ENCODE results near the gene MASP1.

MASP1 gene

GRCh38 chr3:187288855-187289605 is 2.5 kb downstream of the MASP1 start:
- DNase-seq (ENCODE audit: low spot score): no peak
- Mint-ChIP-seq H3K27ac (no peak overlapping the region), H3K4me3 (no peak overlapping the region), H3K27me3 (ENCODE audit: low read depth) (peaks cover 53% of the 10 kb centered on the region), H3K4me1 (ENCODE audit: low read depth) (no peaks in the 10 kb centered on the region), H3K9me3 (no peaks in the 10 kb centered on the region), H3K36me3 (ENCODE audit: low read depth) (no peaks in the 10 kb centered on the region)

DNA sequence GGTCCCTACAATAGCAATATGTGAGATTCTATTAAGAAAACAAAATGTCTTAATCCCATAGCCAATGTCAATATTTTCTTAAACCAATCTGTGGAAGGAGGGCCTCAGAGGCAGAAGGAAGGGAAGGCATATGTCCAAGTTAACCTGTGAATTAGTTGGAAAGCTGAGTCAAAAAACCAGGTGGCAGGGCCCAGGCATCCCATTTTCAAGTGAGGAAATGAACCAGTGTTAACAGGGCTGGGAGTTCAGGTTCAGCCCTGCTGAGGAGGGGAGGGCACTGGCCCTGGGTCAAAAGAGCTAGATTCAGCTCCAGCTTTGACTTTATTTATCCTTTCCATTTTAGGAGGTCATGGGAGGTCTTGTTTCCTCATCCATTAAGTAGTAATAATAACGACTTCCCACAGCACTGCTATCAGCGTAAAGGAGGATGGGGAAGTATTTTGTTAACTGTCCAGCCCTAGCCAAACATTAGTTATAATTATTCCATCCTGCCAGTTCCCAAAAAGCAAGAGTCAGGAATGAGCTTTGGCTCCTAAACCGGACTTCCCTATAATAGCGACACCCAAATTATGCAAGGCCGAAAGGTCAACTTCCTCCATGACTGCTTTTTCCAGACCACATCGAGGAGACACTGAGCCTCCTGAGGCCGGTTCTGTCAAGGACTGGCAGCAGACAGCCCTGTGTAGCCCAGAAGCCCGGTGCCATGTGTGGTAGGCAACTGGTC is 3.2 kb downstream of the MASP1 start:
- Mint-ChIP-seq H3K27ac (no peak overlapping the region), H3K36me3 (ENCODE audit: low read depth) (no peaks in the 10 kb centered on the region), H3K27me3 (ENCODE audit: low read depth) (peaks cover 53% of the 10 kb centered on the region), H3K9me3 (no peaks in the 10 kb centered on the region), H3K4me1 (ENCODE audit: low read depth) (no peaks in the 10 kb centered on the region), H3K4me3 (no peak overlapping the region)
- no peak for DNase-seq (ENCODE audit: low spot score)

DNA sequence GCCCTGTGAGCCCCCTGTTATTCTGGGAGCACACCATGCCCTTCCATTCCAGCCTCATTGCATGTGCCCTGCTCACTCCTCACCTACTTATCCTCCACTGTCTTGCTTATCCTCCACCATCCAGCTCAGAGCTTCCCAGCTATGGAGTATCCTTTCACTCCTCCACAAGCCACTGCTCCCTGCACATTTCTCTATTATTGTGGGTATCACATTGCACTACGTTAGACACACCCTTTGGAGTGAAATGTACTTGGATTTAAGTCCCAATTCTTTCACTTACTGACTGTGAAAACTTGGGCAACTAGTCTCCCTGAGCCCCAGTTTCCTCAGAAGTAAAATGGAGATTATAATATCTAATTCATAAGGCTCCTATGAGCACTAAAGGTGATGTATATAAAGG is 4.3 kb downstream of the MASP1 start:
- no peak for DNase-seq (ENCODE audit: low spot score)
- Mint-ChIP-seq H3K4me1 (ENCODE audit: low read depth) (no peaks in the 10 kb centered on the region), H3K27ac (no peak overlapping the region), H3K27me3 (ENCODE audit: low read depth) (peaks cover 47% of the 10 kb centered on the region), H3K9me3 (no peaks in the 10 kb centered on the region), H3K36me3 (ENCODE audit: low read depth) (no peaks in the 10 kb centered on the region), H3K4me3 (no peak overlapping the region)

- Mint-ChIP-seq H3K36me3 (ENCODE audit: low read depth) (no peaks in the 10 kb centered on the region), H3K4me1 (ENCODE audit: low read depth) (no peaks in the 10 kb centered on the region), H3K27me3 (ENCODE audit: low read depth) (peaks cover 41% of the 10 kb centered on the region), H3K9me3 (no peaks in the 10 kb centered on the region), H3K27ac (no peak overlapping the region), H3K4me3 (no peak overlapping the region)
- no peak for DNase-seq (ENCODE audit: low spot score)
Measured at GRCh38 chr3:187286467-187287059, 5.0 kb downstream of the MASP1 start.

DNA sequence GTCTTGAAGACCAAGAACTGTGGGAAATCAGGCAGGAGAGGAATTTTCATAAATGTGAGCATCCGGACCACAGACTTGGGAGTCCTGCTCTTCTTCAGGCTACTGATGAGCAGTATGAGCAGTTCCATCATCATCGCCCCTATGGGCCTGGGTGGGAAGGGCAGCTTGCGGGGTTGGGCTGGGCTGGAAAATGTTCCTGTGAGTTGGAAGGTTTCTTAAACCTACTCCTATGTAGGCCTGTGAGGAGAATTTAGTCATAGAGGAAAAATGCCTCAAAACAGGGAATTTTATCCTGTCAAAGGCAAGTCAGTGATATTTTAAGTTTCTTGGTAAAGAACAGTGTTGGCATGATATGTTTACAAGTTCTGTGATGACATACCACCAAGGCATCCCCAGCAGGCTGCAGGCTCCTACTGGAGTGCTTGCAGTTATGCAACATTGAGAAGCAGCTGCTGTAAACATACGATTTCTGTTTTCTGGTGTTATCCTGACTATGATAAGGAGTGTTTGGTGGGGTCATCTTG is 10.3 kb downstream of the MASP1 start:
- no peaks in the 10 kb centered on the region for H3K36me3 Mint-ChIP-seq (ENCODE audit: low read depth)
- no peak for DNase-seq (ENCODE audit: low spot score)
- H3K27ac Mint-ChIP-seq: no peak overlapping the region
- H3K9me3 Mint-ChIP-seq: no peaks in the 10 kb centered on the region
- peaks cover 27% of the 10 kb centered on the region for H3K27me3 Mint-ChIP-seq (ENCODE audit: low read depth)
- no peaks in the 10 kb centered on the region for H3K4me1 Mint-ChIP-seq (ENCODE audit: low read depth)
- H3K4me3 Mint-ChIP-seq: no peak overlapping the region

DNA sequence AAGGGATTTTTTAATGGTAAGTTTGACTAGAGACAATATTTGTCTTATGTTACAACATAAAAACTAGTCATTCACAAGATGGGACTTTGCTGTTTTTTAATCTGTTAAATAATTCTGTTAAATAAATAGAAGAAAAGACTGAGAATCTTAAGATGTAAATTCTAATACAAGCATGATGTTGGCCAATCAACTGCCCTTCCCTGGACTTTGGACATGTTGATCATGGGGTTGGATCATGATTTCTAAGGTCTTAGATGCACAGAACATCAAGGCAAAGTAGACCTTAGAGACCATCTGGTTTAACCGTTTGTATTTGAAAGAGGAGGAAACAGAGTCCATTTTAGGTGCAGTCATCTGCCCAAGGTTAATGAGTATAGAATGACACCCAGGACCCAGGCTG is 10.9 kb downstream of the MASP1 start:
- Mint-ChIP-seq H3K27ac (no peak overlapping the region), H3K27me3 (ENCODE audit: low read depth) (peaks cover 27% of the 10 kb centered on the region), H3K9me3 (no peaks in the 10 kb centered on the region), H3K4me1 (ENCODE audit: low read depth) (no peaks in the 10 kb centered on the region), H3K4me3 (no peak overlapping the region), H3K36me3 (ENCODE audit: low read depth) (no peaks in the 10 kb centered on the region)
- no peak for DNase-seq (ENCODE audit: low spot score)

DNA sequence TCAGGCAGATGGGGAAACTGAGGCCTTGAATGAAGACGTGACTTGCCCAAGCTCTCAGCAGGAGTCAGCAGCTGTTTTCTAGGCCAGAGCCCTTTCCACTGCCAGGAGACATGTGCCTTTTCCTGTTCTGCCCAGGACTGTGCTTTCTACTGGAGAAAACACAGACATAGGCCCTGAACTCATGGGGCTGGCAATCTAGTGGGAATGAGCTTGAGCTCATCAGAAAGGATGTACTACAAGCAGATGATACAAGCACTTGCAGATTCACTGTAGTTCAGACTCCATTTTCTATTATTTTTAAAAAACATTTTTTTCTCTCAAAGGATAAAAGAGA is 14.4 kb downstream of the MASP1 start:
- no peaks in the 10 kb centered on the region for H3K36me3 Mint-ChIP-seq (ENCODE audit: low read depth)
- no peaks in the 10 kb centered on the region for H3K9me3 Mint-ChIP-seq
- DNase-seq (ENCODE audit: low spot score): no peak
- H3K27ac Mint-ChIP-seq: no peak overlapping the region
- peaks cover 20% of the 10 kb centered on the region for H3K27me3 Mint-ChIP-seq (ENCODE audit: low read depth)
- no peaks in the 10 kb centered on the region for H3K4me1 Mint-ChIP-seq (ENCODE audit: low read depth)
- no peak overlapping the region for H3K4me3 Mint-ChIP-seq

DNA sequence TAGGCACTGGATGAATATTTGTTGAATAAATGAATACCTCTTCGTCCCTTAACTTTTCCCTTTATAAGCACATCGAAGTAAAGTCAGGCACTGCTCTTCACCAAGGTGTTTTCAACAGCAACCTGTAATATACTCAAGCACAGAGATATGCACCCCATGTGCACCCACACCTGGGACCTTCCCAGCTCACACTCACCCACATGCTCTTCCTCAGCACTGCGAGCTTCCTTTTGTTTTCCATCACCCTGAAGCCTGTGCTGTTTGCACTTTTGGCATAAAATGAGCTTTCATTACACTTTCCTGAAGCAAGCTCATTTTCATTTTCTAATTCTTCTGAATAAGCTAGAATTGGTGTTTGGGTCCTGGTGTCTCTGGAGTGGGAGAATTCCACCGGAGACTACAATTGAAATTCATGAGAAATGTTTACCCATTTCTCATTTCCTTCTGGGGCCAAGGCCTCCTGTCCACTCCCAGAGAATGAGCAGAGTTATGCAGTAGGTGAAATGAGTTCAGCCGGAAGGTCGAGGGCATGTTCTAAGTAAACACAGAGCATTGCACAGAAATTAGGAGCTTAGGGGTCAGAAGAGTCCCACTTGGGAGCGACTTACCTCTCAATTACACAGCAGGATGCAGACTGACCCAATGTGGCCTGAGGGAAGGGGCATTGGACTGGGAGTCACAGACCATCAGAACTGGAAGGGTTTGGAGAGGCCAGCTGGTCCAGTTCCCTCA is 15.0 kb downstream of the MASP1 start:
- Mint-ChIP-seq H3K4me3 (no peak overlapping the region), H3K27me3 (ENCODE audit: low read depth) (peaks cover 20% of the 10 kb centered on the region), H3K4me1 (ENCODE audit: low read depth) (no peaks in the 10 kb centered on the region), H3K27ac (no peak overlapping the region), H3K9me3 (no peaks in the 10 kb centered on the region), H3K36me3 (ENCODE audit: low read depth) (no peaks in the 10 kb centered on the region)
- DNase-seq (ENCODE audit: low spot score): no peak

- Mint-ChIP-seq H3K9me3 (no peaks in the 10 kb centered on the region), H3K27ac (no peak overlapping the region), H3K4me3 (no peak overlapping the region), H3K36me3 (ENCODE audit: low read depth) (no peaks in the 10 kb centered on the region), H3K27me3 (ENCODE audit: low read depth) (peaks cover 10% of the 10 kb centered on the region), H3K4me1 (ENCODE audit: low read depth) (no peaks in the 10 kb centered on the region)
- no peak for DNase-seq (ENCODE audit: low spot score)
Measured at GRCh38 chr3:187274977-187275338, 16.6 kb downstream of the MASP1 start.

- Mint-ChIP-seq H3K27me3 (ENCODE audit: low read depth) (peaks cover 7% of the 10 kb centered on the region), H3K4me3 (no peak overlapping the region), H3K4me1 (ENCODE audit: low read depth) (no peaks in the 10 kb centered on the region), H3K36me3 (ENCODE audit: low read depth) (no peaks in the 10 kb centered on the region), H3K27ac (no peak overlapping the region), H3K9me3 (no peaks in the 10 kb centered on the region)
- DNase-seq (ENCODE audit: low spot score): no peak
Measured at GRCh38 chr3:187274315-187274976, 17.1 kb downstream of the MASP1 start.

GRCh38 chr3:187271582-187271981 is 20.0 kb downstream of the MASP1 start:
- Mint-ChIP-seq H3K9me3 (no peaks in the 10 kb centered on the region), H3K27ac (no peak overlapping the region), H3K4me1 (ENCODE audit: low read depth) (no peaks in the 10 kb centered on the region), H3K4me3 (no peak overlapping the region), H3K36me3 (ENCODE audit: low read depth) (no peaks in the 10 kb centered on the region), H3K27me3 (ENCODE audit: low read depth) (peaks cover 4% of the 10 kb centered on the region)
- DNase-seq (ENCODE audit: low spot score): no peak

DNA sequence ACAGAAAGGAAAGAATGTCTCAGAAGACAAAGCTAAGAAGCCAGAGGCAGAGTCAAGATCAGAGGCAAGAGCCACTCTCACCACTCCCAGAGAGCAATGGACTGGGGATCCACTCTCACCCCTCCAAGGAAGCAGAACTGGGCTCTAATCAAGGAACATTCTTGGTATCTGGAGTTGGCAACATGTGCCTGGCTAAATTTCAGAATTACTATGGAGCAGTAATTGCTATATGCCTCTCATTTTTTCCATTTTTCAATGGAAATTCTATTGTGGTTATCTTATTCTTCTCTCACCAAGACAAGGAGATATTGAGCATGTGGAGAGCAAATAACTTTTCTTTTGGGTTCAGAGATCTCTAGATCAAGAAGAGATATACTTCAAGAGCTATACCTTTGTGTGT is 22.1 kb downstream of the MASP1 start:
- Mint-ChIP-seq H3K36me3 (ENCODE audit: low read depth) (no peaks in the 10 kb centered on the region), H3K4me1 (ENCODE audit: low read depth) (no peaks in the 10 kb centered on the region), H3K27ac (no peak overlapping the region), H3K4me3 (no peak overlapping the region), H3K9me3 (no peaks in the 10 kb centered on the region), H3K27me3 (ENCODE audit: low read depth) (peaks cover 8% of the 10 kb centered on the region)
- no peak for DNase-seq (ENCODE audit: low spot score)

GRCh38 chr3:187267306-187267705 is 24.2 kb downstream of the MASP1 start:
- H3K9me3 Mint-ChIP-seq: no peaks in the 10 kb centered on the region
- H3K27ac Mint-ChIP-seq: no peak overlapping the region
- no peak for DNase-seq (ENCODE audit: low spot score)
- no peak overlapping the region for H3K4me3 Mint-ChIP-seq
- peaks cover 11% of the 10 kb centered on the region for H3K27me3 Mint-ChIP-seq (ENCODE audit: low read depth)
- H3K36me3 Mint-ChIP-seq (ENCODE audit: low read depth): no peaks in the 10 kb centered on the region
- H3K4me1 Mint-ChIP-seq (ENCODE audit: low read depth): no peaks in the 10 kb centered on the region
